GM12891 (cell line): Measurements from ENCODE around the gene ACER3.

ENCODE experiments used
- POLR2A ChIP-seq: IDR thresholded peaks from 2 replicates; pipeline ENCODE4 v1.6.1; 2011; ENCODE audit warnings: low read depth, low read length, control low read depth
- POLR2AphosphoS5 ChIP-seq: IDR thresholded peaks from 2 replicates; pipeline ENCODE4 v1.6.1; 2011; ENCODE audit warnings: low read depth, low read length, control low read depth
- TAF1 ChIP-seq: IDR thresholded peaks from 2 replicates; pipeline ENCODE4 v1.6.1; 2011; ENCODE audit warnings: low read depth, low read length, control low read depth

GRCh38 chr11:76975513-76975912 is 114.8 kb downstream of the ACER3 start:
- no peak for TF ChIP-seq POLR2A
- TF ChIP-seq TAF1 = no peak
- TF ChIP-seq POLR2AphosphoS5 = no peak
